GM19395 (cell line): Measurements from ENCODE around the gene NTPCR.

Source experiments
- ATAC-seq: cut with Tn5 transposase; IDR thresholded peaks from one replicate; pipeline ENCODE4 v1.9.1; 2021; ENCODE audit warnings: mild to moderate bottlenecking, moderate library complexity; ENCODE audit not compliant: unreplicated experiment

NTPCR gene

GRCh38 chr1:233005703-233006102, 55.3 kb downstream of the NTPCR start:
- no peak for ATAC-seq

GRCh38 chr1:233006108-233006507, 55.7 kb downstream of the NTPCR start:
- ATAC-seq, result no peak

GRCh38 chr1:233006541-233006973, 56.1 kb downstream of the NTPCR start:
- no peak for ATAC-seq

GRCh38 chr1:233010146-233010545, 59.7 kb downstream of the NTPCR start:
- no peak for ATAC-seq

GRCh38 chr1:233012021-233012420, 61.6 kb downstream of the NTPCR start:
- no peak for ATAC-seq

- ATAC-seq, result peak; percentile 49
Observed at GRCh38 chr1:233015965-233016364, 65.6 kb downstream of the NTPCR start.

GRCh38 chr1:233016798-233017197, 66.4 kb downstream of the NTPCR start:
- ATAC-seq, result no peak

GRCh38 chr1:233019083-233019482, 68.7 kb downstream of the NTPCR start:
- no peak for ATAC-seq

GRCh38 chr1:233019778-233020325, 69.4 kb downstream of the NTPCR start:
- no peak for ATAC-seq

GRCh38 chr1:233020426-233020825, 70.0 kb downstream of the NTPCR start:
- no peak for ATAC-seq

- ATAC-seq, result no peak
Observed at GRCh38 chr1:233022246-233022645, 71.8 kb downstream of the NTPCR start.

GRCh38 chr1:233024199-233024598, 73.8 kb downstream of the NTPCR start:
- no peak for ATAC-seq

- ATAC-seq, result no peak
Observed at GRCh38 chr1:233025157-233025556, 74.7 kb downstream of the NTPCR start.

- no peak for ATAC-seq
Observed at GRCh38 chr1:233025567-233025966, 75.2 kb downstream of the NTPCR start.

GRCh38 chr1:233027046-233027445, 76.6 kb downstream of the NTPCR start:
- ATAC-seq, result no peak

- no peak for ATAC-seq
Observed at GRCh38 chr1:233031521-233031920, 81.1 kb downstream of the NTPCR start.

- no peak for ATAC-seq
Observed at GRCh38 chr1:233032916-233033315, 82.5 kb downstream of the NTPCR start.

- no peak for ATAC-seq
Observed at GRCh38 chr1:233033361-233033760, 83.0 kb downstream of the NTPCR start.
